ENCODE data around the gene C20orf204. TPM values are rescaled to one million over a fixed set of nuclear protein-coding genes. Genes with fewer than 3 reads are reported as not detected.

C20orf204 gene
- total RNA-seq, 2 experiments from 2014 or later: 6.1 to 6.4 TPM

DNA sequence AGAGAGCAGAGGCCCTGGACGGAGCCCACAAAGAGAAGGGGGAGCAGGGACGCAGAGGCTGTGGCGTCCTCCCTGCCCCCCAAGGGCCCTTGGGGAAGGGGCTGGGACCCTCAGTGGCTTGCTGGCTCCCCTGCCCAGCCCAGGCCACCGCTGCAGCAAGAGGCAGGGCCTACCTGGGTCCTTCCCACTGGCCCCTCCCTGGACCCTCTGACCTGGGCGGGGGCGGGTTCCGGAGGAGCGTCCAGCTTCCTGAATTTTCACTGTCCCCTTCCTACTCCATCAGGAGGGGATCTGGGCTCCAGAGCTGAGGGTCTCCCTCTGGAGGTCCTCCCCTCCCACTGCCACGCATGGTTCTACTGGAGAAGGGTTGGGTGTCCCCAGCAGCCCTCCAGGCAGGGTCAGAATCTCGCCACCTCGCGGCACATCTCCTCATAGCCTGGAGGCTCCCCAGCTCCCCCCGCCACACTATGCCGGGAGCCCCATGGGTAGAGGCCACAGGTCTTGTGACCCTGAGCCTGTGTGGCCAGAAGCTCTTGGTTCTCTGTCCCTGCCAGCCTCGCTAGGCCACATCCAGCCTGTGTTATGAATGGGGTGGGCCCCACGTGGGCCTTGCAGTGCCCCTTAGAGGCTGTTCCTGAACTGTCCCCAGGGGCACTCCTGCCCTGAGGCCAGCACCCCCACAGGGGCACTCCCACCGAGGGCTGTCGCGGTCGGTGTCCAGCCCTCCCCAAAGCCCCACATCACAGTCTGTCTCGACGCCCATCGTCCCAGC, 14.5 kb downstream of the C20orf204 start:
- H3K4me3 Mint-ChIP-seq: peak overlapping the region; percentile 20

DNA sequence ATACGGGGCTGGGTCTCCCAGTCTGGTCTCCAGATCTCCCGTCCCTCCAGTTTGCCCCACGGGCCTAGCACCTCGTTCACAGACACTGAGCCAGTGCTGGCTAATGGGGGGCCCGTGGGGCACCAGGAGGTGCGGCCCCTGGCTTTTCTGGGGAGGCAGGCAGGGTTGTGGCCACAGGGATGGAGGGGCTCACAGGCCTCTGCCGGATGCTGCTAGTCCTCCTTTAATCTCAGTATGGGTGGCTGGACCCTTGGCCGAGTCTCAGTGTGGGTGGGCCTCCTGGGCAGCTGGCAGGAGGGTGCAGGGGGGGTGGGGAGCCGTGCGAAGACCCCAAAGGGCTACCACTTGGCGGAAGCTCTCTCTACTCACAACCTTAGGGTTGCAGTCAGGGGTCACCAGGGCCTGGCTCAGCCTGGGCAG, 15.1 kb downstream of the C20orf204 start:
- POLR2A ChIA-PET: no interaction called here
- no peak for ATAC-seq (ENCODE audit: poor library complexity)
- H3K9me3 Mint-ChIP-seq: no peaks in the 10 kb centered on the region
- H3K27ac Mint-ChIP-seq: no peak overlapping the region
- Histone ChIP-seq H3K27me3 (ENCODE audit: control insufficient read depth in 1 of 2, insufficient read depth in 2 of 2, low read length in 2 of 2) (peaks cover 39 to 46% of the 10 kb centered on the region in 2 experiments), H3K4me3 (ENCODE audit: low read length) (no peak overlapping the region), H3K4me1 (ENCODE audit: insufficient read depth, low read length) (peaks cover 16% of the 10 kb centered on the region), H3K9me3 (ENCODE audit: control insufficient read depth in 1 of 2, insufficient read depth in 1 of 2, low read length in 2 of 2) (peaks cover 0 to 30% of the 10 kb centered on the region in 2 experiments), H3K27ac (ENCODE audit: low read depth in 1 of 2, low read length in 2 of 2) (no peak overlapping the region), H3K36me3 (ENCODE audit: insufficient read depth, low read length) (no peaks in the 10 kb centered on the region)
- intact Hi-C loops (cut with DNase I, micrococcal nuclease): no loop called here
- peaks cover 6% of the 10 kb centered on the region for H3K4me1 Mint-ChIP-seq (ENCODE audit: low read depth)
- DNase-seq: no peak
- no peak overlapping the region for H3K4me3 Mint-ChIP-seq
- H3K27me3 Mint-ChIP-seq: peaks cover 51% of the 10 kb centered on the region
- TF ChIP-seq CTCF (IDR thresholded peaks at IDR 0.05): no peak
- CTCF ChIA-PET: no interaction called here
- H3K36me3 Mint-ChIP-seq (ENCODE audit: low read depth): no peaks in the 10 kb centered on the region

More for the DNA sequence above, 14.5 kb downstream of the C20orf204 start:
- no peaks in the 10 kb centered on the region for H3K36me3 Mint-ChIP-seq (ENCODE audit: low read depth)
- Histone ChIP-seq H3K27me3 (ENCODE audit: control insufficient read depth in 1 of 2, insufficient read depth in 2 of 2, low read length in 2 of 2) (peaks cover 39 to 48% of the 10 kb centered on the region in 2 experiments), H3K9me3 (ENCODE audit: control insufficient read depth in 1 of 2, insufficient read depth in 1 of 2, low read length in 2 of 2) (peaks cover 0 to 30% of the 10 kb centered on the region in 2 experiments), H3K4me1 (ENCODE audit: insufficient read depth, low read length) (peaks cover 16% of the 10 kb centered on the region), H3K36me3 (ENCODE audit: insufficient read depth, low read length) (no peaks in the 10 kb centered on the region), H3K27ac (ENCODE audit: low read depth in 1 of 2, low read length in 2 of 2) (no peak overlapping the region), H3K4me3 (ENCODE audit: low read length) (no peak overlapping the region)
- no peaks in the 10 kb centered on the region for H3K9me3 Mint-ChIP-seq
- peaks cover 53% of the 10 kb centered on the region for H3K27me3 Mint-ChIP-seq
- intact Hi-C loops (cut with DNase I, micrococcal nuclease): no loop called here
- no peak for TF ChIP-seq CTCF (IDR thresholded peaks at IDR 0.05)
- ChIA-PET POLR2A (no interaction called here), CTCF (no interaction called here)
- no peak overlapping the region for H3K27ac Mint-ChIP-seq
- DNase-seq: no peak
- no peak for ATAC-seq (ENCODE audit: poor library complexity)
- peaks cover 11% of the 10 kb centered on the region for H3K4me1 Mint-ChIP-seq (ENCODE audit: low read depth)

DNA sequence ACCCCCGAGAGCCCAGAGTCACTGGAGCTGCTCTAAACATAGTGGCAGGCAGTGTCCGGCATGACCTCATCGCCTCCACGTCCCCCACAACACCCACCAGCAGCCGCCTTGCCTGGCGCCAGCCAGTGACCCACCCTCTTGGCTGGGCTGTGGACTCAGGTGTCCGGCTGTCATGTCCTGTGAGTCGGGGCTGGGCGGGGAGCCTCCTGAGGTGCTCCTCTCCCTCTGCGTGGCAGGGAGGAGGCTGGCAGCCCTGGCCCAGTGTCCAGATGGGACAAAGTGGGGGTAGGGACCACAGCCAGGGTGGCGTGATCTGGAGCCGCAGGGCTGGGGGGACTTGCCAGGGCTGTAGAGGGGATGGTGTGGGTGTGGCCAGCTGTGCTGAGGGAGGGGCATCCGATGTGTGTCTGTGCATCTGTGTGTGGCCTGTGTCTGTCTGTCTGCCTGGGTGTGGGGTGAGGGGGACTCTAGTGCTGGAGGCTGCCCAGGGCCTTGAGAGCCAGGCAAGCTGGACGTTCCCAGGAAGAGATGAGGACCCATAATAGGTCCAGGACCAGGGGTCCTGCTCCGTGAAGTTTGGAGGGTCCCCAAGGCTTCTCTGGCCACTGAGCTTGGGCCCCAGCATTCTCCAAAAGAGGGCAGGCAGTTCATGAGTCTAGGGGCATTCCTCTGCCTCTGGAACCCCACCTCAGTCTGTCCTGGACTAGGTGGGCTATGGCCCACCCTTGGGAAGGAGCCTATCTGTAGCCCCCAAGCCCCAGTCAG, 15.8 kb downstream of the C20orf204 start:
- CTCF ChIA-PET: interaction anchor here (1.6 kb wide), 1 partner anchor 13 kb away, joined by 8 read pairs; no protein-coding TSS in a partner anchor
- peak overlapping the region; percentile 11 for H3K4me3 Mint-ChIP-seq
- H3K27ac ChIP-seq (ENCODE audit: low read depth in 1 of 2, low read length in 2 of 2): no peak overlapping the region
- ATAC-seq (ENCODE audit: poor library complexity) (no peak), DNase-seq (no peak)
- POLR2A ChIA-PET: no interaction called here
- no peak overlapping the region for H3K27ac Mint-ChIP-seq
- TF ChIP-seq CTCF (IDR thresholded peaks at IDR 0.05): no peak
- H3K4me1 ChIP-seq (ENCODE audit: insufficient read depth, low read length): peaks cover 18% of the 10 kb centered on the region
- no peaks in the 10 kb centered on the region for H3K4me1 Mint-ChIP-seq (ENCODE audit: low read depth)
- H3K4me3 ChIP-seq (ENCODE audit: low read length): no peak overlapping the region
- intact Hi-C loops (cut with DNase I, micrococcal nuclease): no loop called here
- no peaks in the 10 kb centered on the region for H3K9me3 Mint-ChIP-seq
- peaks cover 37 to 43% of the 10 kb centered on the region in 2 experiments for H3K27me3 ChIP-seq (ENCODE audit: control insufficient read depth in 1 of 2, insufficient read depth in 2 of 2, low read length in 2 of 2)
- H3K27me3 Mint-ChIP-seq: peaks cover 44% of the 10 kb centered on the region
- H3K36me3 ChIP-seq (ENCODE audit: insufficient read depth, low read length): no peaks in the 10 kb centered on the region
- peaks cover 0 to 30% of the 10 kb centered on the region in 2 experiments for H3K9me3 ChIP-seq (ENCODE audit: control insufficient read depth in 1 of 2, insufficient read depth in 1 of 2, low read length in 2 of 2)
- no peaks in the 10 kb centered on the region for H3K36me3 Mint-ChIP-seq (ENCODE audit: low read depth)
